ENCODE measurements around the gene CAMK4.

DNA sequence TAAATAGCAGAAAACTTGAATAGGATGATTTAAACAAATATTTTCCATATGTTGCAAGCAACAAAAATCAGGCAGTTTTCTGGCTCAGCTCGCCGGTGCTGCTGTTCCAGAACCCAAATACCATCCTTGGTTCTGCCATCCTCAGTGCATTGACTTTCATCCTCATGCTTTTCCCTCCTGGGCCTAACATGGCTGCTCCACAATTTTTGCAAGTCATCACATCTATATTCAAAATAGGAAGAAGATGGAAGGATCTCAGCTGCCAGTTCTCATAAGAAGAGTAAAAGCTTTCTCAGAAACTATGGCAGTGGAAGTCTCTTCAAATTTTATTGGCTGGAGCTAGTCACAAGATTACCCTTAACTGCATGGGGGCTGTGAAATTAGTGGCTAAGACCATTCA is 151.5 kb downstream of the CAMK4 start:
- TF ChIP-seq, protein P1, sequence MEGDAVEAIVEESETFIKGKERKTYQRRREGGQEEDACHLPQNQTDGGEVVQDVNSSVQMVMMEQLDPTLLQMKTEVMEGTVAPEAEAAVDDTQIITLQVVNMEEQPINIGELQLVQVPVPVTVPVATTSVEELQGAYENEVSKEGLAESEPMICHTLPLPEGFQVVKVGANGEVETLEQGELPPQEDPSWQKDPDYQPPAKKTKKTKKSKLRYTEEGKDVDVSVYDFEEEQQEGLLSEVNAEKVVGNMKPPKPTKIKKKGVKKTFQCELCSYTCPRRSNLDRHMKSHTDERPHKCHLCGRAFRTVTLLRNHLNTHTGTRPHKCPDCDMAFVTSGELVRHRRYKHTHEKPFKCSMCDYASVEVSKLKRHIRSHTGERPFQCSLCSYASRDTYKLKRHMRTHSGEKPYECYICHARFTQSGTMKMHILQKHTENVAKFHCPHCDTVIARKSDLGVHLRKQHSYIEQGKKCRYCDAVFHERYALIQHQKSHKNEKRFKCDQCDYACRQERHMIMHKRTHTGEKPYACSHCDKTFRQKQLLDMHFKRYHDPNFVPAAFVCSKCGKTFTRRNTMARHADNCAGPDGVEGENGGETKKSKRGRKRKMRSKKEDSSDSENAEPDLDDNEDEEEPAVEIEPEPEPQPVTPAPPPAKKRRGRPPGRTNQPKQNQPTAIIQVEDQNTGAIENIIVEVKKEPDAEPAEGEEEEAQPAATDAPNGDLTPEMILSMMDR (IDR thresholded peaks at IDR 0.05): no peak
- no peak for TF ChIP-seq POLR2A (IDR thresholded peaks at IDR 0.05)
